HPDE6-E6E7 (cell line): ENCODE data around the gene SAYSD1.
"Not testable (repeated sequence)": the region's sequence is repeated elsewhere in the genome, so short reads cannot be mapped to it uniquely, and the experiment has no call there.

ENCODE experiments used
- DNase-seq: peaks from one replicate; pipeline ENCODE4 v3.0.0; 2011; ENCODE audit warnings: missing footprints; ENCODE audit errors: extremely low spot score

Gene SAYSD1, protein sequence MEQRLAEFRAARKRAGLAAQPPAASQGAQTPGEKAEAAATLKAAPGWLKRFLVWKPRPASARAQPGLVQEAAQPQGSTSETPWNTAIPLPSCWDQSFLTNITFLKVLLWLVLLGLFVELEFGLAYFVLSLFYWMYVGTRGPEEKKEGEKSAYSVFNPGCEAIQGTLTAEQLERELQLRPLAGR

DNA sequence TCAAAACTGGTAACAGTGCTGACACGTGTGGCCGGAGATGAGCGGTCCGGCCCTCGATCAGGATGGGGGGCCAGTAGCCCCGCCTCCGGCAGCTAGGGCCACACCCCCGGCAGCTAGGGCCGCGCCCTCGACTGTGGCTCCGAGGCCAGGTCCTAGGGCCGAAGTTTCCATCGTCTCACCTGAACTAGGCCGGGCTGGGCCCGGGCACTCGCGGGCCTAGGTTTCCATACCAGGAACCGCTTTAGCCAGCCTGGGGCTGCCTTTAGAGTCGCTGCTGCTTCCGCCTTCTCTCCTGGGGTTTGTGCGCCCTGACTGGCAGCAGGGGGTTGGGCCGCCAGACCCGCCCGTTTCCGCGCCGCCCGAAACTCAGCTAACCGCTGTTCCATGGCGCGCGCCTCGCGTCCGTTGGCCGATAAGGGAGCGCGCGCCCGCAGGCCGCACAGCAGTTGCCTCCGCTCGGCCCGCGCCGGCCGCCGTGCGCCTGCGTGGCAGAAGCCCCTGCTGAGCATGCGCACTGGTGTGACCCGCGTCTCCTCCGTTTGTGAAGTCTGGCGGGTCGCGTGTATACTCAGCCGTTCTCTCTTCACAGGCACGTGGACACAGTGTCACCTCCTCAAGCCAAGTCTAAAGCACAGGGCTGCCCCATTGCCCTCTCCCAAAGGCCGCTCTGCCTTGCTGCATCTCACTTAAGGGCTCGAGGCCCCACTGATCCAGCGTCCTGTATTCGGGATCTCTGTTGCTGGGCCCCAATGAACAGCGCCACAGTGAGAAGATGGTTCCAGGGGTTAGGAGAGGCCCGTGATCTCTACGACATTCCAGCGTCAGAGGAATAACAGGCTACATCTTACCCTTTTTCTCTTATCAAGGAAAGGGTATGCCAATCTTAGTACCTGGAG lies at the start of gene SAYSD1:
TSS of gene SAYSD1 (minus strand) at position 483 of the 896 bp plus-strand sequence. CDS start at position 386, 97 bp downstream.
- DNase-seq: peak; percentile 94

DNA sequence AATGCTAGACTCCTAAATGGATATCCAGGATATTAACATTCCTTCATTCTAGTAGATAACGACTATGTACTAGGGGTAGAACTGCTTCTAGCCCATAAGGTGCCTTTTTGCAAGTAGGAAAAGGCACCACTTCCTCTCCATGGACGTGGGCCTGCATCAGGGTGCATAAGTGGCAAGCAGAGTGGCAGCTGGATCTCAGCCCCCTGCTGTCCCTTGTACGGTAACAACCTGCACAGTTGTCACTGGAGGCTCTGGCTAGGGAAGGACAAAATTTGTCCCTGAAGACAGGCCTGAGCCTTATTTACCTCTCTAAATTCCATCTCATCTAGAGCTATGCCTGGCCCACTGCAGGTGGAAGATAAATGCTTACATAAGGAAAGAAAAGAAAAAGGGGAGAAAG lies 42.5 kb upstream of the SAYSD1 start:
- DNase-seq: no peak

DNA sequence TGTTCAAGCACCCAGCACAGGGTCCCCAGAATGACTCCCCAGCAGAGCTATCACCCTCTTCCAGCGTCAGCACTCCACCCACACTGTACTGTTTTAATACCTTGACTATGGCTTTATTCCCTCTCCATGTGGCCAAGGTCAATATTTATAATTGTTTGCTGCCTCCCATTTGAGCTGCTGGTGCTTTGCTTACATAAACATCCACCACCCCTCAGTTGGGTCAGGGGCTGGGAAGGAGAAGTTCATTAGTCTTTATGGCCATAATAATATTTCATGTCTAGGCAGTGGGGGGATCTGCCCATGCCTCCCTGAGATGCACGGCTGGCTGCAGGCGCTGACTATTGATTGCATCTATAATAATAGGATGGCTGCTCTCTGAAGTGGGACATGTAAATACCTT lies 41.8 kb upstream of the SAYSD1 start:
- no peak for DNase-seq

DNA sequence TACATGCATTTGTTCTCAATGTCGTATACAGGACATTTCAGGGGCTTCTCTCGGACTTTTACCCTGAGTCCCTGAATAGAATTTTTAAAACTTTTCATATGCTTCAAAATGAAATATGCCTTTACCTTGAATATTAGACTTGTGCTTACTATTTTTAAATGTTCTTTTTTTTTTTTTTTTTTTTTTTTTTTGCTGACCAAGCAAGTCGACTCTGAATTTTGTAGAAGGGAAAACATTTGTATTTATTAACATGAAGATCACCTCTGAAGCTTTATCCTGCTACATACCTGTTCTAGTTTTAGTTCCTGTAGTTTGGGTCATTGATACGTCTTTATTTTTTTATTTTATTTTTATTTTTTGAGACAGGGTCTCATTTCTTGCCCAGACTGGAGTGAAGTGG lies 39.7 kb upstream of the SAYSD1 start:
- no peak for DNase-seq

GRCh38 chr6:39153766-39154397 lies 38.9 kb upstream of the SAYSD1 start:
- no peak for DNase-seq

DNA sequence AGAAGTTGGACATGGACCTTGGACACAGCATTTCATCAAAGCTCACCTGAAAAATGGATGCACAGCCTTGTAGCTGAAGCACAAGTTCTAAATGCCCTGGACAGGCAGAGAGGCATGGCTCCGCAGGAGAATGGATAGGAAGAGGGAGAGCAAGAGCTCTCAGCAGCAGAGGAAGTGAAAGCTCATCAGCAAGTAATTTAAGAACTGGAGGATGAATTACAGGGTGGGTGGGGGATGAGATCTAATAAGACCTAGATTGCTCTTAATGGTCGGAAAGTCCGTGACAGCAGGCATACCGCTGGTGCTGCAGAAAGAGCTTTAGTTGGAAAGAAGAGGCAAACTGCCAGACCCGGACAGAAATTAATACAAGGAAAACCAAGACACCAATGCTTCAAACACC lies 37.3 kb upstream of the SAYSD1 start:
- DNase-seq: no peak

DNA sequence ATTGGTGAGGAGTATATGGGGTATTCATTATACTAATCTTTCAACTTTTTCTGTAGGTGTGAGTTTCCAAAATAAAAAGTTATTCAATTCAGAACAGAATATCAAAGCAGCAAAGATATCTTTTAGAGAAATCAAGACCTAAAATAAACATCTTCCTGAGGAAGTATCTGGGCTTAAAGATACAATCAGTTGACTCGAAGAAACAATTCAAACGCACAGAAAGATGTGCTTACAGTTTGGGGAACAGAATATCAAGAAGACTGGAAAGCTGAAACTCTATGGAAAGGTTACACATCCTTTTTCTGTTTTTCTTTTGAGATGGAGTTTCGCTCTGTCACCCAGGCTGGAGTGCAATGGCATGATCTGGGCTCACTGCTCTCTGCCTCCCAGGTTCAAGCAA lies 36.2 kb upstream of the SAYSD1 start:
- DNase-seq: no peak

DNA sequence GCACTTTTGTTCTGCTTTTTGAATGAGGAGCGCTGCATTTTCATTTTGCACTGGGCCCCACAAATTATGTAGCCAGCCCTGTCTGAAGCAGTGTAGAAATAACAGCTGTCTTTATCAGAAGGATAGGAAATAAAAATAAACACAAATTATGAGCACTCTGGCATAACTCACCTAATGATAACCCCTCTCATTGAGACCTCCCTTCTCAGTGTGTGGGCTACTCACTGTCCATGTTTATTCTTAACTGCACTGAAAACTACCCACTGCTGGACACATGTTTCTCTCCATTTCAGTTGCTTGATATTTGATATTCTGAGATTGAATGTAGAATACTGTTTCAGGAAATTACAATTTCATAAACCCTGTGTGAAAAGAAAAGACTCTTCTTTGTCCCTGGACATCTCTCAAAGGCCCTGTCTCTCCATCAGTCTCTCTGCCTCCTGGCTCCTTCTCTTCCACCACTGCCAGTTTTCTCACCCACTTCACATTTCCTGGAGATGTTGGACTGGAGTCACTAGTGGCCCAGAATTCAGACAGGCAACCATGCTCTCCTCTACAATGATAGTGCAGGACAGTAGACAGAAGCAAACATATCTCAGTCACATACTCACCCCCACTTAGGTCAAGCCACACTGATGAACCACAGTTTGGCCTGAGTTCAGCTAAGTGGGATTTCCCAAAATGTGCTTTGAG lies 29.6 kb upstream of the SAYSD1 start:
- no peak for DNase-seq

DNA sequence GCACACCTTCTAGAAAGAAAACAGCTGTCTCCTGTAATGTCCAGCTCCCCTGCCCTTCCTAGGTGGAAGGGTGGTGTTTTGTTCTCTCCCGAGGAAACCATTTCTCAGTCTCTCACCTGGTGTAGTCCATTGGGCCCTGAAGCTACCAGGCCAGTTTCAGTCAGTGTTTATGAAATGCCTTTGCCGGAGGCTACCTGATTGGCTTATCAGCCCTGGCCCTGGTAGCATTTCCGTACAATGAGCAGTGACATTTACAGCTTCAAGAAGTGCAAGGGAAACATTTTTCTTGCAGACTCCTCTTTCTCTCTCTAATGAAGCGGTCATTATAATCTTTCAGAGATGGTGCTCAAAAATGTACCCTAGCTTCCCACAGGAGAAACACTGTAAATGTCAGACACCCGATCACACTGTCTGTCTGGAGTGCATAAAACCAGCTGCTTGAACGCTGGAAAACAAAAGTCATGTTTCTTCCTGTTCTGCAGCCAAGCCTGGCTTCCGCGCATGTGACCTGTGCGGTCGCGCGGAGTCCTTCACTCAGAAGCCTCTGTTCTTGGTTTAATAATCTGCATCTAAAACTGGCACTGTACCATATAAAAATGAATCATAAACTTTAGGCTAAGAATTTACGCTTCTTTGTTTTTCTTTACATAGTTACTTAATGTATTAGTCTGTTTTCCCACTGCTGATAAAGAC lies 28.4 kb upstream of the SAYSD1 start:
- DNase-seq: no peak

DNA sequence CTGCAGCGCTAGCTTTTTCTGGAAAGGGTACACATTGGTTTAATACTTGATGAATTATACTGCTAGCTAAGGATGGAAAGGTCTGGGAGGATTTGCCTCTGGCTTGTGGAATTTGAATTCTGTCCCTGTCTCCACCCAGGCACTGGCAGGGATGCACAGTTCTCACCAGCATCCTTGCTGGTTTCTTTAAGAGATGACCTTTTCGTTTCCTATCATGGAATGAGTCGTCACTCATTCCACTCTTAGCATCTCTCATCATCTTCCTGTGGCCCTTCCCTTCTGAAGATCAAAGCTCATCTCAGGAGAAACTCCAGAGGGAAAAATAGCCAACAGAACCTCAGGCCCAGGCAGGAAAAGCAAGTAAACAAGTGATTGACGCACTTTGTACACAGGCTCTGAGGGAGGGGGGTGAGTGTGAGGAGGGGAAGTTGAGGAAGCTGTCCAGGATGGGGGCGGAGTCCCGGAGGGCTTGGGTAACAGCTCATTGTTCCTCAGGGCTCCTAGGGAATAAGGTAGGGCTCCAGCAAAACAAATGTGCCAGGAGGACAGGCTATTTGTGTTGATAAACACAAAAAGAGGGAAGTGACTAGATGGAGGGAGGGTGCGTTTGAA lies 25.7 kb upstream of the SAYSD1 start:
- no peak for DNase-seq

DNA sequence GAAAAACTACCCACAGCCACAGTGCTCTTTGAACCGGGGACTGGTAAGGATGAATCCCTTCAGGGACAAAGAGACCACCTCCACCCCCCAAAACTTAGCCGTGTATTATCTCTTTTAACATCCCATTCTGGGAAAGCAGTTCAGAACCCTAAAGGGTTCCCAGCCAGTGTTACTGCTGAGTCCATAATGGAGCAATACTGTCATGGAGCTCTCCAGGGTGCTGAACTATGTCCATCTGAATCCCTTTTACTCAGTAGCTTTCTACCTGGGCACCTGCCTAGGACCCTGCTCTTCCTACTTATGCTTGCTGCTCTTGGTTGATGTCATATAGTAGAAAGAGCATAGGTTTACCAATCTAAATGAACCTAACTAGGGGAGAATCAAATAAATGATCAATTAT lies 22.3 kb upstream of the SAYSD1 start:
- no peak for DNase-seq

DNA sequence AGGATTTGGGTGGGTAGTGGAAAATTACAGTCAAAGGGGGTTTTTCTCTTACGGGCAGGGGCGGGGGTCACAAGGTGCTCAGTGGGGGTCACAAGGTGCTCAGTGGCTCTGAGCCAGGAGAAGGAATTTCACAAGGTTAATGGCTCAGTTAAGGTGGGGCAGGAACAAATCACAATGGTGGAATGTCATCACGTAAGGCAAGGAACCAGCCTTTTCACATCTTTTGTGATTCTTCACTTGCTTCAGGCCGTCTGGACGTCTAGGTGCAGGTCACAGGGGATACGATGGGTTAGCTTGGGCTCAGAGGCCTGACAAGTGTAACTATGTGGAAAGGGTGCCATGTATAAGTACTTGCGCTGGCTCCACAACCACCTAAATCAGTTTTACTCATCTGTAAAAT lies 21.2 kb upstream of the SAYSD1 start:
- DNase-seq: not testable (repeated sequence)

- not testable (repeated sequence) for DNase-seq
Measured at GRCh38 chr6:39134761-39135160, 19.8 kb upstream of the SAYSD1 start.

GRCh38 chr6:39130691-39131090 lies 15.7 kb upstream of the SAYSD1 start:
- no peak for DNase-seq

GRCh38 chr6:39128832-39129231 lies 13.8 kb upstream of the SAYSD1 start:
- no peak for DNase-seq

GRCh38 chr6:39128106-39128505 lies 13.1 kb upstream of the SAYSD1 start:
- DNase-seq: no peak

- DNase-seq: no peak
Measured at GRCh38 chr6:39124114-39124513, 9.1 kb upstream of the SAYSD1 start.

- no peak for DNase-seq
Measured at GRCh38 chr6:39118921-39119320, 3.9 kb upstream of the SAYSD1 start.

DNA sequence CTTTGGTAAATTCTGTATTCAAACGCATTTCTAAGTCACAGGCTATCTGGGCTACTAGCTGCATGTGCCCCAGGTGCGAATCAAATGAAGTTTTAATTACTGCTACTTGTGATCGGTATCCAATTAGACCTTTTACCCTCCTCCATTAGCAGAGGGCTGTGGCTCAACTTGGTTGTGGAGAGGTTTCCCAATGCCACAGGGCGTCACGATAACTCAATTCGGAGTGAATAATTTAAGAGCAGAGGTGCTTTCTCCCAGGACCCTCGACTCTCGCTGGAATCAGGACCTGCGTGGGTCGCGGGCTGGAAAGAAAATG lies 640 bp downstream of the SAYSD1 start:
- no peak for DNase-seq

GRCh38 chr6:39113788-39114187 lies 1.2 kb downstream of the SAYSD1 start:
- no peak for DNase-seq

- DNase-seq: no peak
Measured at GRCh38 chr6:39111280-39111679, 3.7 kb downstream of the SAYSD1 start.
